Natural killer cell (primary cell): Measurements from ENCODE around the gene ADAMTS5. TPM values are rescaled to one million over a fixed set of nuclear protein-coding genes. Genes with fewer than 3 reads are reported as not detected.

Source experiments
- ATAC-seq, 3 donors: fragments of 150-1000 bp in 2 of 3; fragments of 200-7000 bp in 1 of 3; cut with Tn5 transposase; 1 replicate in 1 of 3; 2 replicates in 2 of 3; pipeline ENCODE4 v1.10.0; 2021; ENCODE audit warnings: mild to moderate bottlenecking in 2 of 3, moderate library complexity in 2 of 3
- DNase-seq, 2 donors: peaks; one replicate each; pipeline versions ENCODE4 v3.0.0 to v3.0.0-alpha.2; 2013 to 2021; ENCODE audit warnings: mixed read lengths in 1 of 2
- H3K27ac ChIP-seq: one replicate; pipeline ENCODE4 v1.5.1; 2013; ENCODE audit warnings: mild to moderate bottlenecking, low read length
- H3K27me3 ChIP-seq: one replicate; pipeline ENCODE4 v1.6.1; 2013; ENCODE audit warnings: low read length; ENCODE audit not compliant: control insufficient read depth, insufficient read depth
- H3K36me3 ChIP-seq: one replicate; pipeline ENCODE4 v1.6.1; 2013; ENCODE audit warnings: low read length; ENCODE audit not compliant: control insufficient read depth, insufficient read depth
- H3K4me1 ChIP-seq: one replicate; pipeline ENCODE4 v1.6.1; 2013; ENCODE audit warnings: low read length; ENCODE audit not compliant: control insufficient read depth, insufficient read depth
- H3K4me3 ChIP-seq: one replicate; pipeline ENCODE4 v1.5.1; 2013; ENCODE audit warnings: low read length
- H3K9me3 ChIP-seq: one replicate; pipeline ENCODE4 v1.6.1; 2013; ENCODE audit warnings: low read length; ENCODE audit not compliant: control insufficient read depth, insufficient read depth
- H3K27ac Mint-ChIP-seq, 2 donors: one replicate each; pipeline ENCODE4 v1.8.0; 2022; ENCODE audit warnings: mild to moderate bottlenecking in 2 of 2, mixed read lengths in 2 of 2, moderate library complexity in 1 of 2
- H3K27me3 Mint-ChIP-seq, 2 donors: one replicate each; pipeline ENCODE4 v1.8.0; 2022; ENCODE audit warnings: low read depth in 2 of 2, mixed read lengths in 2 of 2
- H3K36me3 Mint-ChIP-seq: one replicate; pipeline ENCODE4 v1.8.0; 2022; ENCODE audit warnings: mixed read lengths
- H3K4me1 Mint-ChIP-seq, 2 donors: one replicate each; pipeline ENCODE4 v1.8.0; 2022; ENCODE audit warnings: mixed read lengths in 2 of 2
- H3K4me3 Mint-ChIP-seq: one replicate; pipeline ENCODE4 v1.8.0; 2022; ENCODE audit warnings: mild to moderate bottlenecking, moderate library complexity, mixed read lengths
- H3K9me3 Mint-ChIP-seq, 2 donors: one replicate each; pipeline ENCODE4 v1.8.0; 2022; ENCODE audit warnings: mixed read lengths in 2 of 2
- CTCF ChIP-seq: fragments of 200-600 bp; IDR thresholded peaks from one replicate; pipeline ENCODE4 v1.8.0; 2022; ENCODE audit warnings: antibody characterized with exemption
- WGBS: methylation state at CpG from one replicate; pipeline ENCODE4 v1.1.7; 2013; ENCODE audit warnings: missing lambda C conversion rate; ENCODE audit not compliant: insufficient coverage; 5-methylcytosine and 5-hydroxymethylcytosine counted together
- intact Hi-C: fragments of 100-400 bp; cut with micrococcal nuclease; formaldehyde crosslinking; loops from one replicate; pipeline ENCODE4 v1.14.2; 2022
- total RNA-seq, 4 donors: library from RNA; stranded (reverse); fragments of 120-200 nt in 1 of 4; gene quantifications; one replicate each; pipeline versions ENCODE4 v1.2.3 to v1.2.4, GENCODE V29; 2013 to 2022

The ADAMTS5 gene
- total RNA-seq, 3 donors from 2014 or later (not counting 1 experiment from before 2014, with no cell fraction given), result 0.08 TPM; not detected in 2

- 95% methylated on average over 2 of the region's 2 CpGs for WGBS
- no peaks in the 10 kb centered on the region for H3K4me1 Mint-ChIP-seq
- Histone ChIP-seq H3K9me3 (no peaks in the 10 kb centered on the region), H3K27ac (no peak overlapping the region), H3K4me1 (no peaks in the 10 kb centered on the region), H3K4me3 (no peak overlapping the region), H3K27me3 (no peaks in the 10 kb centered on the region), H3K36me3 (no peaks in the 10 kb centered on the region)
- intact Hi-C loops, result no loop called here
- H3K27ac Mint-ChIP-seq, result no peak overlapping the region
- H3K36me3 Mint-ChIP-seq, result no peaks in the 10 kb centered on the region
- H3K4me3 Mint-ChIP-seq, result no peak overlapping the region
- peaks cover 6 to 7% of the 10 kb centered on the region in 2 donors for H3K9me3 Mint-ChIP-seq
- no peaks in the 10 kb centered on the region for H3K27me3 Mint-ChIP-seq
- no peak for TF ChIP-seq CTCF
- no peak for ATAC-seq
- no peak for DNase-seq
Measured at GRCh38 chr21:26982767-26983166, 15.9 kb upstream of the ADAMTS5 start.

GRCh38 chr21:26977746-26978145 is 10.9 kb upstream of the ADAMTS5 start:
- no peak for TF ChIP-seq CTCF
- peaks cover 0 to 6% of the 10 kb centered on the region in 2 donors for H3K27me3 Mint-ChIP-seq
- intact Hi-C loops, result no loop called here

GRCh38 chr21:26973226-26973625 is 6.3 kb upstream of the ADAMTS5 start:
- Mint-ChIP-seq H3K27me3 (peaks cover 2 to 12% of the 10 kb centered on the region in 2 donors), H3K27ac (no peak overlapping the region), H3K4me1 (no peaks in the 10 kb centered on the region), H3K36me3 (no peaks in the 10 kb centered on the region), H3K9me3 (peaks cover 0 to 5% of the 10 kb centered on the region in 2 donors), H3K4me3 (no peak overlapping the region)
- H3K36me3 ChIP-seq, result no peaks in the 10 kb centered on the region
- DNase-seq (no peak), ATAC-seq (no peak)
- no peak overlapping the region for H3K4me3 ChIP-seq
- intact Hi-C loops, result no loop called here
- 66% methylated on average over 2 of the region's 2 CpGs for WGBS
- H3K27me3 ChIP-seq, result no peaks in the 10 kb centered on the region
- H3K9me3 ChIP-seq, result no peaks in the 10 kb centered on the region
- no peaks in the 10 kb centered on the region for H3K4me1 ChIP-seq
- H3K27ac ChIP-seq, result no peak overlapping the region
- TF ChIP-seq CTCF, result no peak

More at GRCh38 chr21:26977746-26978145, 10.9 kb upstream of the ADAMTS5 start:
- Histone ChIP-seq H3K4me3 (no peak overlapping the region), H3K4me1 (no peaks in the 10 kb centered on the region), H3K9me3 (no peaks in the 10 kb centered on the region), H3K27me3 (no peaks in the 10 kb centered on the region), H3K27ac (no peak overlapping the region), H3K36me3 (no peaks in the 10 kb centered on the region)
- H3K4me1 Mint-ChIP-seq, result no peaks in the 10 kb centered on the region
- ATAC-seq (no peak), DNase-seq (no peak)
- H3K36me3 Mint-ChIP-seq, result no peaks in the 10 kb centered on the region
- no peak overlapping the region for H3K27ac Mint-ChIP-seq
- peaks cover 6 to 10% of the 10 kb centered on the region in 2 donors for H3K9me3 Mint-ChIP-seq
- 88% methylated on average over 1 of the region's 3 CpGs for WGBS
- H3K4me3 Mint-ChIP-seq, result no peak overlapping the region

- H3K27me3 ChIP-seq, result no peaks in the 10 kb centered on the region
- no peak overlapping the region for H3K4me3 ChIP-seq
- Mint-ChIP-seq H3K9me3 (peaks cover 0 to 4% of the 10 kb centered on the region in 2 donors), H3K36me3 (no peaks in the 10 kb centered on the region), H3K4me3 (no peak overlapping the region), H3K4me1 (no peaks in the 10 kb centered on the region), H3K27ac (no peak overlapping the region), H3K27me3 (peaks cover 10 to 21% of the 10 kb centered on the region in 2 donors)
- no peak for DNase-seq
- H3K9me3 ChIP-seq, result no peaks in the 10 kb centered on the region
- H3K27ac ChIP-seq, result no peak overlapping the region
- H3K36me3 ChIP-seq, result no peaks in the 10 kb centered on the region
- 25% methylated on average over 2 of the region's 2 CpGs for WGBS
- no peaks in the 10 kb centered on the region for H3K4me1 ChIP-seq
- intact Hi-C loops, result no loop called here
- ATAC-seq, result no peak
- no peak for TF ChIP-seq CTCF
Measured at GRCh38 chr21:26972192-26972591, 5.3 kb upstream of the ADAMTS5 start.
